Measurements from ENCODE around the gene DENND4C. TPM values are rescaled to one million over a fixed set of nuclear protein-coding genes. Genes with fewer than 3 reads are reported as not detected.
"Not testable (repeated sequence)": the region's sequence is repeated elsewhere in the genome, so short reads cannot be mapped to it uniquely, and the experiment has no call there.

The DENND4C gene
- total RNA-seq, 2 donors from 2014 or later = 18.1 to 22.6 TPM

DNA sequence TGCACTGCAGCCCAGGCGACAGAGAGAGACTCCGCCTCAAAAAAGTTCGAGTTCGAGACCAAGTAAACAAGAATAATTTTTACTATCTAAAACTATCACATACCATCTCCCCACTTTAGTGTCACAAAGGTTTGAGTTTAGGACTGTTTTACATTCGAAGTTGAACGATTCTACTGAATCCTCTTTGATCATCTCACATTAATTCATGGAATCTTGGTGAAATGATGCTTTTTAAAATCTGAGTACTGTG is 150.3 kb downstream of the DENND4C start:
- Mint-ChIP-seq H3K4me1 (peaks cover 23% of the 10 kb centered on the region), H3K27me3 (no peaks in the 10 kb centered on the region), H3K36me3 (ENCODE audit: low read depth) (peaks cover 48% of the 10 kb centered on the region), H3K9me3 (no peaks in the 10 kb centered on the region), H3K4me3 (peak overlapping the region; percentile 96), H3K27ac (peak overlapping the region; percentile 97)
- no peak for ATAC-seq (replicated peaks)

DNA sequence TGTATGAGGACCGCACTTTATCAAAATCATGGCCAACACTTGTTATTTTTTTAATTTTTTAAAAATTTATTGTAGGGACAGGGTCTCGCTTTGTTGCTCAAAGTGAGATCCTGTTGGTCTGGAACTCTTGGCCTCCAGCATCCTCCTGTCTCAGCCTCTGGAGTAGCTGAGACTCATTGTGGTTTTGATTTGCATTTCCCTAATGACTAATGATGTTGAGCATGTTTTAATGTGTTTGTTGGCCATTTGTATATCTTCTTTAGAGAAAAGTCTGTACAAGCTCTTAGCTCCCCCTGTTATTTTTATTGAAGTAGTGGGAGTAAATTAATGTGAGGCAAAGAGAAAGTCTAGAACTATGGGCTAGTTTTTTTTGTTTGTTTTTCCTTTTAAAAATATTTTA is 151.2 kb downstream of the DENND4C start:
- Mint-ChIP-seq H3K27me3 (no peaks in the 10 kb centered on the region), H3K9me3 (no peaks in the 10 kb centered on the region), H3K4me3 (peak overlapping the region; percentile 96), H3K4me1 (peaks cover 14% of the 10 kb centered on the region), H3K36me3 (ENCODE audit: low read depth) (peaks cover 38% of the 10 kb centered on the region), H3K27ac (no peak overlapping the region)
- ATAC-seq (replicated peaks) = no peak

DNA sequence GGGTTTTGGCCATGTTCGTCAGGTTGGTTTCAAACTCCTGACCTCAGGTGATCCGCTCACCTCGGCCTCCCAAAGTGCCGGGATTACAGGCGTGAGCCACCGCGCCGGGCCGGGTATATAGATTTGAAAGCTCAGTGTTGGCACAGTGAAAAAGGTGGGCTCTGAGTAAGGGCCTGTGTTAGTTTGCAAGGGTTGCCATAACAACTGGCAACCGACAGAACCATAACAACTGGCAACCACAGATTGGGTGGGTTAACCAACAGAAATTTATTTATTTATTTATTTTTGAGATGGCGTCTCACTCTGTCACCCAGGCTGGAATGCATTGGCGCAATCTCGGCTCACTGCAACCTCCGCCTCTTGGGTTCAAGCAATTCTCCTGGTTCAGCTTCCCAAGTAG is 154.7 kb downstream of the DENND4C start:
- H3K4me1 Mint-ChIP-seq; H3K36me3 Mint-ChIP-seq (ENCODE audit: low read depth); H3K9me3 Mint-ChIP-seq; H3K27me3 Mint-ChIP-seq; ATAC-seq (replicated peaks); H3K4me3 Mint-ChIP-seq; H3K27ac Mint-ChIP-seq: not testable (repeated sequence)

DNA sequence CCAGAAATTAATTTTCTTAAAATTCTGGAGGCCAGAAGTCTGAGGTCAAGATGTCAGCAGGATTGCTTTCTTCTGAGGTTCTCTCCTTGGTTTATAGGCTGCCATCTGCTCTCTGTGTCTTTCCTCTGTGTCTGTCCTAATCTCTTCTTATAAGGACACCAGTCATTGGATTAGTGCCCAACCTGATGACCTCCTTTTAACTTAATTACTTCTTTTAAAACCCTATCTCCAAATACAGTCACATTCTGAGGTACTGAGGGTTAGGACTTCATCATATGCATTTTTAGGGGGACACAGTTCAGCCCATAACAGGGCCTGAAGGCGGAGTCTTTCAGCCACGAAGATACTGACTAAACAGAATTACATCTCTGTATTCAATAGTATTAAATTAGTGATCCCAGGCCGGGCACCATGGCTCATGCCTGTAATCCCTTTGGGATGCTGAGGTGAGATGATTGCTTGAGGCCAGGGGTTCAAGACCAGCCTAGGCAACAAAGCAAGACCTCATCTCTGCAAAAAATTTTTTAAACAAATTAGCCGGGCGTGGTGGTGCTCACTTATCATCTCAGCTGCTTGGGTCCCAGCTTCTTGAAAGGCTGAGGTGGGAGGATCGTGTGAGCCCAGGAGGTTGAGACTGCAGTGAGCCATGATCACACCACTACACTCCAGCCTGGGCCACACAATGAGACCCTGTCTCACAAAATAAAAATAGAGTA is 155.5 kb downstream of the DENND4C start:
- Mint-ChIP-seq H3K27ac (peak overlapping the region; percentile 47), H3K9me3 (no peaks in the 10 kb centered on the region), H3K36me3 (ENCODE audit: low read depth) (no peaks in the 10 kb centered on the region), H3K4me3 (no peak overlapping the region), H3K27me3 (peaks cover 5% of the 10 kb centered on the region), H3K4me1 (peaks cover 5% of the 10 kb centered on the region)
- no peak for ATAC-seq (replicated peaks)

DNA sequence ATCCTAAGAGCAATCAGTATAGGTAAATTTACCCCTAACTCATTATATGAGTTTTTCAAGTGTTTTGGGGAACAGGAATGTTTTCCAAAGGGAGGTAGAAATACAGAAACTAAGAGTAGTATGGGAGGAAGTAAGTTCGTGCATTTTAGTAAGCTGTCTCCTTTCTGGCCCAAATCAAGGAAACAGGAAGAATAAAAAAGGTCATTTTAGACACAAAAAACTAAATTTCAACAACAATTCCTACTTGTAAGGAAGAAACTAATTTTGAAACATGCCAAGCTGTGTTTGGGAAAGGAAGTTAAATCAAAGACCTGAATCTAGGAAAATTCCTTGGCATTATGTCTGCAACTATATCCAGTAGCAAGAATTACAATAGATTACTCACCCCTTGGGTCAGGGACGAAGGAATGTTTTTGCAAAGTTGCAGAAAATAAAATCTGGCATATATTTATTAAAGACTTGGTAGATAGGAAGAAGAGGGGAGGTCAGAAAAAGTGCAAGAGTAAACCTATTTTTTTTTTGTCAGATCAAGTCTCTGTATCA is 156.1 kb downstream of the DENND4C start:
- no peak overlapping the region for H3K4me3 Mint-ChIP-seq

DNA sequence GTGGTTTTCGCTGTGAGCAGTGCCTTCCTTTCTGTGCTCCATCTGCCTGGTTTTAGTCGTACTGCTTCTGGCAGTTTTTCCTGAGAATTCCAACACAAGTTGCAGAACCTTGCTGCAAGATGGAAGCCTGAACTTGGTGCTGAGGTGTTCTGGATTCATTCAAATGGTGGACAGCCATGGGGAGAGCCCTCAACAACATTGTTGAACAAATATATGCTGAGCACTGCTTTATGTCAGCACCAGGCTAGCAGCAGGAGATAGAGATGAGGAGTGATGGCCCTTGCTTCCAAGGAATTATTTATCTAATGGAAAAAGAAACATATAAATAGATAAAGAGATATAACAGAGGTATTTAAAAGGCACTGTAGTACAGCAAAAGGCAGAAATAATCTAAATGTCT is 156.8 kb downstream of the DENND4C start:
- Mint-ChIP-seq H3K27me3 (peaks cover 5% of the 10 kb centered on the region), H3K36me3 (ENCODE audit: low read depth) (no peaks in the 10 kb centered on the region), H3K4me3 (no peak overlapping the region), H3K9me3 (no peaks in the 10 kb centered on the region), H3K4me1 (no peaks in the 10 kb centered on the region), H3K27ac (no peak overlapping the region)
- ATAC-seq (replicated peaks) = no peak

More for the DNA sequence above, 156.1 kb downstream of the DENND4C start:
- H3K9me3 Mint-ChIP-seq = no peaks in the 10 kb centered on the region
- ATAC-seq (replicated peaks) = no peak
- H3K27me3 Mint-ChIP-seq = peaks cover 5% of the 10 kb centered on the region
- H3K4me1 Mint-ChIP-seq = no peaks in the 10 kb centered on the region
- H3K27ac Mint-ChIP-seq = peak overlapping the region; percentile 47
- no peaks in the 10 kb centered on the region for H3K36me3 Mint-ChIP-seq (ENCODE audit: low read depth)

DNA sequence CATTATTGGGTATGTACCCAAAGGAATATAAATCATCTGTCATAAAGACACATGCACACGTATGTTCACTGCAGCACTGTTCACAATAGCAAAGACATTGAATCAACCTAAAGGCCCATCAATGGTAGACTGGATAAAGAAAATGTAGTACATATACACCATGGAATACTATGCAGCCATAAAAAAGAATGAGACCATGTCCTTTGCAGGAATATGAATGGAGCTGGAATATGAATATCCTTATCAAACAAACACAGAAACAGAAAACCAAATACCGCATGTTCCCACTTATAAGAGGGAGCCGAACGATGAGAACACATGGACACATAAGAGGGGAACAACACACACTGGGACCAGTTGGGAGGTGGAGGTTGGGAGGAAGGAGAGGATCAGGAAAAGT is 159.0 kb downstream of the DENND4C start:
- not testable (repeated sequence) for H3K27ac Mint-ChIP-seq; H3K36me3 Mint-ChIP-seq (ENCODE audit: low read depth); H3K9me3 Mint-ChIP-seq; H3K4me3 Mint-ChIP-seq; H3K27me3 Mint-ChIP-seq; H3K4me1 Mint-ChIP-seq; ATAC-seq (replicated peaks)

DNA sequence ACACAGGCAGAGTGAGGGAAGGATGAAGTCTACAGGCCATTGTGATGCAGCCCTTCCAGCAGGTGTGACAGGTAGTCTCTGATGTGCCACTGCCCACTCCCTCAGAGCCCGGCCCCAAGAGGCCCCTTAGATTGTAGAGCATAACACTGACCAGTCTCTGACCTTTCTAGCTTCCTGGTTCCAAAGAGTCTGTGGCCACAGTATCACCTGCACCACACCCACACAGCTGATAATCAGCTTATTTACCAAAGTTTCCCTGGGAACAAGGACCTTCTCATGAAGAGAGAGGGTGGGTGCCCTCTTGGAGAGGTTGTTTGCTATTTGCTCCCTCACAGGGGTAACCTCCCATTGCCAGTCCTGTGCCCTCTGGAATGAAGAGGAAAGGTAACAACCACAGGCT is 167.4 kb downstream of the DENND4C start:
- Mint-ChIP-seq H3K4me1 (no peaks in the 10 kb centered on the region), H3K36me3 (ENCODE audit: low read depth) (no peaks in the 10 kb centered on the region), H3K27me3 (no peaks in the 10 kb centered on the region), H3K9me3 (no peaks in the 10 kb centered on the region), H3K4me3 (no peak overlapping the region), H3K27ac (no peak overlapping the region)
- no peak for ATAC-seq (replicated peaks)

DNA sequence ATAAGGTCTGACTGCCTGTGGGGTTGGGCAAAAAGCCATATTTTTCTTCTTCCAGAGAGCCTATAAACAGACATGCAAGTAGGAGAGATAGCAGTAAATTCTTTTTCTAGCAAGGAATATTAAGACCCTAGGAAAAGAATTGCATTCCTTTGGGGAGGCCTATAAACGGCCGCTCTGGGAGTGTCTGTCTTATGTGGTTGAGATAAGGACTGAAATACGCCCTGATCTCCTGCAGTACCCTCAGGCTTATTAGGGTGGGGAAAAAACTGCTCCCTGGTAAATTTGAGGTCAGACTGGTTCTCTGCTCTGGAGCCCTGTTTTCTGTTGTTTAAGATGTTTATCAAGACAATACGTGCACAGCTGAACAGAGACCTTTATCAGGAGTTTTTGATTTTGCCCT is 172.7 kb downstream of the DENND4C start:
- not testable (repeated sequence) for H3K27me3 Mint-ChIP-seq; ATAC-seq (replicated peaks); H3K27ac Mint-ChIP-seq; H3K4me3 Mint-ChIP-seq; H3K4me1 Mint-ChIP-seq; H3K9me3 Mint-ChIP-seq; H3K36me3 Mint-ChIP-seq (ENCODE audit: low read depth)

DNA sequence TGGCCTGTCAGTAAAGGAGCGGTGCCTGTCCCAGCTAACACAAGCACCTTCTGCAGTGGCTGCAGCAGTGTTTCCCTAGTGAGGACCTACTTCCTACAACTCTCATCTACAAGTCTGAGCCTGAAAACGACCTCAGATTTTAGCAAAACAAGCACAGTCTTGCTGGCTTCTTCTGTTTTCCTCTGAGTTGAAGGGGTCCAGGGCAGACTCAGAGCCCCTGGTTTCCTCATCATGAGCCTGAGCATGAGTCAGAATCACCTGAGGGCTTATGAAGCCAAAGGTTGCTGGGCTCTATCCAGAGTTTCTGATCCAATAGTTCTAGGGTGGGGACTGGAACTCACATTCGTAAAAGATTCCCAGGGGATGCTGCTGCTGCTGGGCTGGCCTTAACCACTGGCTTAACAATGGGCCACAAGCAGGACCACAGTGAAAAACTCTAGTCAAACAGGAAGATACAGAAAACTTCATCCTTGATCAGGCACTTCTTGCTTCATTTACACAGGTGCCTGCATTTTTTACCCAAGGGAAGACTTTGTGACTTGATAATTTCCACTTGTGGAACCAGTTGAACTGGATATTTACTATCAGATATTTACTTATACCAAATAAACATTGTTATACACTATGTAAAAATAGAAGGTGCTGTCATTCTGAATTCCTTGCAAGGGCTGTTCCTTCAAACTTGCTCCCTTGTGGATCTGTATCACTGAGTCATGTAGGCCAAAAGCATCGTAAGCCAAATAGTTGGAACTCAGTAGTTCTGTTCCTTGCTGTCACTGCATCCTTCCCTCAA is 174.0 kb downstream of the DENND4C start:
- Mint-ChIP-seq H3K36me3 (ENCODE audit: low read depth) (no peaks in the 10 kb centered on the region), H3K27me3 (no peaks in the 10 kb centered on the region), H3K4me1 (peaks cover 1% of the 10 kb centered on the region), H3K4me3 (no peak overlapping the region), H3K9me3 (no peaks in the 10 kb centered on the region), H3K27ac (no peak overlapping the region)
- no peak for ATAC-seq (replicated peaks)

DNA sequence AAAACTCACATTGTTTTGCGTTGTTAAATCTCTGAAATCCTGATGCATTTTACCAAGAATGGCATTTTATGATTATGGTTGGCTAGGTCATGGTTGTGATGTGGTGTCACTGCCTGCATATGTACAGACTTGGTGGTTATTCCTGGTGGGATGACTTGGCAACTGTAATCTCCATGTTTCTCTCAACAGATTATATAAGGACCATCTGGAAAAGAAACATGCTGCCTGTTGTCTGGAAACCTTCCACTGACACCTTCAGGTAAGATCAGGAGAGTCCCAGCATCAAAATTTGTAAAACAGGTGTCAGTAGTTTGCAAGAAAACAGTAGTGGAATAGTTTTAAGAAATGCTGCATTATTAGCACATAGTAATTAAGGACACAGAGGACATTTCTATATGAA is 175.3 kb downstream of the DENND4C start:
- Mint-ChIP-seq H3K27me3 (no peaks in the 10 kb centered on the region), H3K36me3 (ENCODE audit: low read depth) (no peaks in the 10 kb centered on the region), H3K27ac (no peak overlapping the region), H3K4me3 (no peak overlapping the region), H3K9me3 (no peaks in the 10 kb centered on the region), H3K4me1 (peaks cover 6% of the 10 kb centered on the region)
- ATAC-seq (replicated peaks) = no peak

DNA sequence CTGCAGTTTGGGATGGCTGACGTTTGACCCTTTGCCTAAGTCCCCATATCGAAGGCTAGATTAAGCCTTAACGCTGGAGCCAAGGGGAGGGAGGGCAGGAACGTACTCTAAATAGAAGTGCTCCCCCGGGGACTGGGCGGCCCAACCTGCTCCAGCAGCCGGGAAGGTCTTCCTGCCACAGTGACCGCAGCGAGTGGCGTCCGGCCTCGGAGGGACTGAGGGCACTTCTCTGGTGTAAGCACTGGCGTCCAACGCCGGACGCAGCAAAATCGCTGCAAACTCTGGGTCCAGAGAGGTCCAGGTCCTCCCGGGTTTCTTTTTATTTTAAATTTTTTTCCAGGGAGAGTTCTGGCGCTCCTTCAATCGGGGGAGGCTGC is 177.8 kb downstream of the DENND4C start:
- peak; percentile 4 for ATAC-seq (replicated peaks)
- peaks cover 6% of the 10 kb centered on the region for H3K4me1 Mint-ChIP-seq

DNA sequence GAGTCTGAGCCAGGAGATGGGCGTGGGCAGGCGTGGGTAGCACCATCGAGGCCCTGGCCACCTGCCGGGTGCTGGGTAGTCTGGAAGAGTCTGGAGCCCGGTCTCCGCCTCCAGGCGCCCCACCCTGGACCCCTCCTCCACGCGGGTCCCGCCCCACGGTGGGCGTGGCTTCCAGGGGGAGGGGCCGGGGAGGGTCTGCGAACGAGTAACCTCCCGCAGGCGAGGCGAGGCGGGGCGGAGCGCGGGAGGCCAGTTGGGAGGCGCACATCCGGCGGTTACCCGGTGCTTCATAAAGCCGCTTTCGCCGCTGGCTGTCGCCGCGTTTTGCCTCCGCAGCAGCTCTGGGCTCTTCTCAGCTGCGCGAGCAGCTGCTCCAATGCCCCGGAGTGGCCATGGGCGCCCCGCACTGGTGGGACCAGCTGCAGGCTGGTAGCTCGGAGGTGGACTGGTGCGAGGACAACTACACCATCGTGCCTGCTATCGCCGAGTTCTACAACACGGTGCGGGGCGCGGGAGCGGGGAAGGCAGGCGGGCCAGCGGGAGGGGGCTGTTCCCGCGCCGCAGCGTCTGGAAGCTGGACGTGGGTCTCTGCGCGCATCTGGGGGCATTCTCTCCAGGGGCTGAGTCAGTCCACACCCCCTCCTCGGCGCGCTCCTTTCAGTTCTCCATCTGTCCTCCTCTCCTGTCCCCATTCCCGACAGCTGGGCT is 178.4 kb downstream of the DENND4C start, which contains the start of gene ACER2:
Gene ACER2 (plus strand): TSS at position 317 of the 708 bp plus-strand sequence. CDS start 76 bp downstream, at position 393.
- Mint-ChIP-seq H3K27me3 (no peaks in the 10 kb centered on the region), H3K4me1 (peaks cover 6% of the 10 kb centered on the region), H3K9me3 (no peaks in the 10 kb centered on the region), H3K4me3 (peak within 1 kb of the TSS; percentile 99), H3K36me3 (ENCODE audit: low read depth) (no peaks in the 10 kb centered on the region), H3K27ac (peak within 1 kb of the TSS; percentile 91)
- peak; percentile 93 for ATAC-seq (replicated peaks)

More for the DNA sequence above, 177.8 kb downstream of the DENND4C start:
- H3K9me3 Mint-ChIP-seq = no peaks in the 10 kb centered on the region
- H3K27me3 Mint-ChIP-seq = no peaks in the 10 kb centered on the region
- H3K36me3 Mint-ChIP-seq (ENCODE audit: low read depth) = no peaks in the 10 kb centered on the region
- H3K4me3 Mint-ChIP-seq = peak overlapping the region; percentile 99
- H3K27ac Mint-ChIP-seq = no peak overlapping the region

DNA sequence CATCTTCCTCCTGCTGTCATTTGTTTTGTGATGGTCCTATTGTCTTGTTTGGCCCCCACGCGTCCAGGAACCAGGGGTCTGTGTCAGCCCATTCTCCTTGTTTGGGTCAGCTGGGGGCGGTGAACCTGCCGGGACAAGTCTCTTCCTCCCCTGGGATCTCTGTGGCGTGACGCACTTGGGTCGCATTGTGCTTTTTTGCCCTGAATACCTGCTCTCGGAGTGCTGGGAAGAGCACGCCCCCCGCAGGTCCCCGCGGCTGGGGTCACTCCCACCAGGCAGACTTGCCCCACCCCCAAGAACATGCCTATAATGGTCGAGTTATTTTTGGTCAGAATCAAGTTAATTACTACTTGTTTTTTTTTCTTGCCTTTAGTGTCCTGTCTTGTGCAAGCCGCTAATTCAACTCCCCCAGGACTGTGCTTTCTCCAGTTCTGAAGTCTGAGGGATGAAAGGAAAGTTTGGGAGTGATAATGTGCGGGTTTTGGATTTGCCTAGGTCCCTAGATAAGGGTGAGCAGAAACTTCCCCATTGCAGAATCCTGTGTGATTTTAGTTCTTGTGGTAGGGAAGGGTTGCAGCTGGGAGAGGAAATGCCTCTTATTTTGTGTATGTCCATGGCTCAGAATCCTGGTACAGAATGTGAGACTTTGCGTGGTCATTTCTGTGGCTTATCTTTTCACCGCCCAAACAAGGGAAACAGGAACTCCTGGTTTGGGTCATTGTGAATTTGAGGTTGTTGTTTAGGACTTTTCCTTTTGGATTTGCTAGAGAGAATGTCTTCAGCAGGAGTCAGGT is 179.1 kb downstream of the DENND4C start:
- H3K4me3 Mint-ChIP-seq = peak overlapping the region; percentile 99
- H3K27me3 Mint-ChIP-seq = no peaks in the 10 kb centered on the region
- no peaks in the 10 kb centered on the region for H3K36me3 Mint-ChIP-seq (ENCODE audit: low read depth)
- peak overlapping the region; percentile 91 for H3K27ac Mint-ChIP-seq
- peaks cover 6% of the 10 kb centered on the region for H3K4me1 Mint-ChIP-seq
- peak; percentile 11 for ATAC-seq (replicated peaks)
- no peaks in the 10 kb centered on the region for H3K9me3 Mint-ChIP-seq

Measured in activated T-helper 17 cell treated with anti-CD3 and anti-CD28 coated beads, Interleukin-2, amount 50 U/mL, for 72 hours (primary cell).